Measurements from ENCODE around the gene RGL4.
"Not testable (repeated sequence)": the region's sequence is repeated elsewhere in the genome, so short reads cannot be mapped to it uniquely, and the experiment has no call there.

The RGL4 gene, protein sequence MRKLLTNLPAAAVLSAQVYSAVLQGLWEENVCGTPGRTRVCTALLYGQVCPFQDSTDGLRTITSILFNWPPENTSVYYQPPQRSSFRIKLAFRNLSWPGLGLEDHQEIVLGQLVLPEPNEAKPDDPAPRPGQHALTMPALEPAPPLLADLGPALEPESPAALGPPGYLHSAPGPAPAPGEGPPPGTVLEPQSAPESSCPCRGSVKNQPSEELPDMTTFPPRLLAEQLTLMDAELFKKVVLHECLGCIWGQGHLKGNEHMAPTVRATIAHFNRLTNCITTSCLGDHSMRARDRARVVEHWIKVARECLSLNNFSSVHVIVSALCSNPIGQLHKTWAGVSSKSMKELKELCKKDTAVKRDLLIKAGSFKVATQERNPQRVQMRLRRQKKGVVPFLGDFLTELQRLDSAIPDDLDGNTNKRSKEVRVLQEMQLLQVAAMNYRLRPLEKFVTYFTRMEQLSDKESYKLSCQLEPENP

DNA sequence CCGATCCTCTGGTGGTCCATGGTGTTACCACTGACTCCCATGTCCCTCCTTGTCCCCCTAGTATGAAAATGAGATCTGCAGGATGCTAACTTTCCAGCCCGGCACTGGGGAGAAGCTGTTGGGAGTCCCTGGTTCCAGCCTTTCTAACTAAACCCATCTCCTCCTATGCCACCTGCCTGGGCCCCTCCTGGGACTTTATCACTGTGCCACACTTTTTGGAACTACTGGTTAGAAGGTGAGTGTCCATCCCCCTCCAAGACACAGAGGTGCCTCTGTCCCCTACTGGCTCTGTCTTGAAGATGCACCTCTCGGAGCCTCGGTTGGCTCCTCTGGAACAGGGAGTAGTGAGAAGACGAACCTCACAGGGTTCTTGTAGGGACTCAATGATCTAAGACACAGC is at the start of gene RGL4:
Gene RGL4, plus strand, starts transcription at position 301 of the 400 bp plus-strand sequence. CDS start 1,018 bp downstream, outside the sequence.
- FAIRE-seq (no peak), DNase-seq (ENCODE audit: insufficient read length, low spot score) (no peak)

DNA sequence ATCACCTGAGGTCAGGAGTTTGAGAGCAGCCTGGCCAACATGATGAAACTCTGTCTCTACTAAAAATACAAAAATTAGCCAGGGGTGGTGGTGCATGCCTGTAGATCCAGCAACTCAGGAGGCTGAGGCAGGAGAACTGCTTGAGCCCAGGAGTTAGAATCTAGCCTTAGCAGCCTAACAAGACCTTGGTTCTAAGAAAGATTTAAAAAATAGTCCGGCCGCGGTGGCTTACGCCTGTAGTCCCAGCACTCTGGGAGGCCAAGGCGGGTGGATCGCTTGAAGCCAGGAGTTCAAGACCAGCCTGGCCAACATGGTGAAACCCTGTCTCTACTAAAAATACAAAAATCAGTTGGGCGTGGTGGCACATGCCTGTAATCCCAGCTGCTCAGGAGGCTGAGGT is 44.3 kb upstream of the RGL4 start:
- not testable (repeated sequence) for DNase-seq (ENCODE audit: insufficient read length, low spot score); FAIRE-seq

DNA sequence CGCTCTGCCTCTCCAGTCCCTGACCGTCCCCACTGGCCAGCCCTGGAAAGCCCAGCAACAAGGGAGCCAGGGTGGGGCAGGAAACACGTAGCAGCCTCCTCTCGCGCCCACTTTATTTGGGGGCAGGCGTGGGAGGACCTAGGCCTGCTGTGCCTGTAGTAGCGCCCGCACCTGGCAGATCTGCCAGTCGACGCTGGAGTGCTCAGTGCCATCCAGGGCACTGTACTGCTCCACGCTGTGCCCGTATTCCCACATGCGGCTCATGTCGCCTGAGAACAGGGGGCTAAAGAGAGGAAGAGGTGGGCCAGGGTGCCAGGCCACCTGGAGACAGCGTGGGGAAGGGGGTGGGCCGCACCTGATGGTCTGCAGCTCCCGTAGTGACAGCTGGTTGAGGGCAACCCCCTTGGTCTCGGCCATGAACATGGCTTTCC is 41.7 kb upstream of the RGL4 start:
- FAIRE-seq: no peak
- no peak for DNase-seq (ENCODE audit: insufficient read length, low spot score)

DNA sequence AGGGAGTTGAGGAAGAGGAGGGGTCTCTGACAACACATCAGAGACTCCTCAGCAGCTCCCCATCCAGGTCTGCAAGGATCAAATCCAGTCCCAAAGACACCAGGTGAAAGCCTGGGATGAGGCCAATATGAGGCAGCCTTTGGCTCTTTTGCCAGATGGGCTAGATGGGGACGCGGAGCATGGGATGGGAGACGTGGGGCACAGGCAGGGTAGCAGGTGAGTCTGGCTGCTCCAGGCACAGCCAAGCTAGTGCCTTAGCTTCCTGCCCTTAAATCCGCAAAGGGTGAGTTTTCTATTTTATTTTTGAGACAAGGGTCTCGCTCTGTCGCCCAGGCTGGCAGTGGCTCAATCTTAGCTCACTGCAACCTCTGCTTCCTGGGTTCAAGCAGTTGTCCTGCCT is 39.1 kb upstream of the RGL4 start:
- DNase-seq (ENCODE audit: insufficient read length, low spot score) (no peak), FAIRE-seq (no peak)

DNA sequence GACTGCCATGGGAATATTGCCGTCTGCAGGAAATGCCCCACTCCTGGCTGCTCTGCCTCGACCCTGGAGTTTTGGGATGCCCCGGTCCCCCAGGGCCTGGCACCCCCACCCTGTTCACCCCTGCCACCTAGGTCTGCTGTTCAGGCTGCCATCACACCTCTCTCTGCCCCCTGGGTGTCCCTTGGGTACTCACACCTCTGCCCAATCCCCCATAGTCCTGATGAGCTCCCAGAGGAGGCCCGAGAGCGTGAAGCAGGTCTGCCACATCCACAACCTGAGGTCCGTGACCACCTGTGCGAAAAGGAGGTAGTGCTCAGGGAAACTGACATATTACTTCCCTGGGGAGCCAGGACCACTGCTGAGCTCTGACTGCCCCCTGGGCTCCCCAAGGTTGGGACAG is 38.5 kb upstream of the RGL4 start:
- no peak for DNase-seq (ENCODE audit: insufficient read length, low spot score)
- FAIRE-seq: no peak

DNA sequence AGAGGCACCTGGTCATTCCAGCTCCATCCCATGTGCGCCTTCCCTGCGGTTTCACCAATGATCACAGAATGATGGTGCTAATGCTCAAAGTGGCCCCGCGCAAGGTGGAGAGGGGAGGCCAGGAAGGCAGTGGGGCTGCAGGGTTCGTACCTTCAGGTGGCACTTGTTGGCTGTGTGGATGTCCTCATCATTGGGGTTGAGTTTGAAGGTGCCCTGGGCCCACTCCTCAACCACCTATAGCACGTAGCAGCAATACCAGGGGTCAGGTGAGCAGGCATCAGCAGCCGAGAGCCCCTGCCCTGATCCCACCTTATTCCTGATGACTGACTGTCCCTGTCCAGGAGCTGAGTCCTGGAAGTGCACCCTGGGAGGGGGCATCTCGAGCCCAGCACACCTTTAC is 38.1 kb upstream of the RGL4 start:
- no peak for FAIRE-seq
- no peak for DNase-seq (ENCODE audit: insufficient read length, low spot score)

DNA sequence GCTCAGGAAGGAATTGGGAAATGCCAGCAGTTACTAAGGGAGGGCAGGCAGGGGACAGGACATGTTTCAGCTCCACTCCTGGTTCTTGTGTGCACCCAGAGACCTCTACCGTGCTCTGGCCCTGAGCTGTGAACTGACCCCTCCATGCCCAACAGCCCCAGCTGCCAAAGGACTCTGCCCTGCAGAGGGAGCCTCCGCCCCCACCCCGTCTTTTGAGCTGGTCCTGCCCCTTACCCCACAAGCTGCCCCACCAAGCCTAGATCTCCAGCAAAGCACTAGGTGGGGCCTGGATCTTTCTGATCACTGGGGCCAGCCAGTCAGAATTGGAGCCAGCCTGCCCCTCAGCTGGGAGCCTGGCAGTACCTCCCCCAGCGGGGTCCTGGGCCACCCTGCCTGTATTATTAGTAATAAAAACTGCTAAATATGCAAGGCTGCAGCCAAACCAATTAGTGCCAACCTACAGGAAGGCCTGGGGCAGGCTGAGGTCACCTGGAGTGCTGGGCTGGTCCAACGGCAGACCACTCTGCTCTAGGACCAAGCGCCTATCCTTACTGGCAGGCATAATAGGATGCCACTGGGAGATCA is 34.8 kb upstream of the RGL4 start:
- FAIRE-seq (no peak), DNase-seq (ENCODE audit: insufficient read length, low spot score) (no peak)

DNA sequence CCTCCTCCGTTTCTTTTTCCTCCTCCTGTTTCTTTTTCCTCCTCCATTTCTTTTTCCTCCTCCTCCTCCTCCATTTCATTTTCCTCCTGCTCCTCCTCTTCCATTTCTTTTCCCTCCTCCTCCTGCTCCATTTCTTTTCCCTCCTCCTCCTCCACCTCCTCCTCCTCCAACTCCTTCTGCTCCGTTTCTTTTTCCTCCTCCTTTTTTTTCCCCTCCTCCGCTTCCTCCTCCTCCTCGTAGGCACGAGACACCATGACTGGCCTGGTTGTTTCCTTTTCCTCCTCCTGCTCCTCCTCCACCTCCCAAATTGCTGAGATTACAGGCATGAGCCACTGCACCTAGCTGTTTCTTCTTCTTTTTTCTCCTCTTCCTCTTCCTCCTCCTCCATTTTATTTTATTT is 33.1 kb upstream of the RGL4 start:
- FAIRE-seq: no peak
- DNase-seq (ENCODE audit: insufficient read length, low spot score): no peak

DNA sequence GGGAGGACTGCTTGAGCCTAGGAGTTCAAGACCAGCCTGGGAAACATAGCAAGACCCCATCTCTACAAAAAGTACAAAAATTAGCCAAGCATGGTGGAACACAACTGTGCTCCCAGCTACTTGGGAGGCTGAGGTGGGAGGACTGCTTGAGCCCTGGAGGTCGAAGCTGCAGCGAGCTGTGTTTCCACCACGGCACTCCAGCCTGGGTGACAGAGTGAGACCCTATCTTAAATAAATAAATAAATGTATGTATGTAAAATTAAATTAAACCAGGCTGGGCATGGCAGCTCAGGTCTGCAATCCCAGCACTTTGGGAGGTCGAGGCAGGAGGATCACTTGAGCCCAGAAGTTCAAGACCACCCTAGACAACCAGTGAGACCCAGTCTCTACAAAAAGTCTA is 30.4 kb upstream of the RGL4 start:
- DNase-seq (ENCODE audit: insufficient read length, low spot score); FAIRE-seq: not testable (repeated sequence)

DNA sequence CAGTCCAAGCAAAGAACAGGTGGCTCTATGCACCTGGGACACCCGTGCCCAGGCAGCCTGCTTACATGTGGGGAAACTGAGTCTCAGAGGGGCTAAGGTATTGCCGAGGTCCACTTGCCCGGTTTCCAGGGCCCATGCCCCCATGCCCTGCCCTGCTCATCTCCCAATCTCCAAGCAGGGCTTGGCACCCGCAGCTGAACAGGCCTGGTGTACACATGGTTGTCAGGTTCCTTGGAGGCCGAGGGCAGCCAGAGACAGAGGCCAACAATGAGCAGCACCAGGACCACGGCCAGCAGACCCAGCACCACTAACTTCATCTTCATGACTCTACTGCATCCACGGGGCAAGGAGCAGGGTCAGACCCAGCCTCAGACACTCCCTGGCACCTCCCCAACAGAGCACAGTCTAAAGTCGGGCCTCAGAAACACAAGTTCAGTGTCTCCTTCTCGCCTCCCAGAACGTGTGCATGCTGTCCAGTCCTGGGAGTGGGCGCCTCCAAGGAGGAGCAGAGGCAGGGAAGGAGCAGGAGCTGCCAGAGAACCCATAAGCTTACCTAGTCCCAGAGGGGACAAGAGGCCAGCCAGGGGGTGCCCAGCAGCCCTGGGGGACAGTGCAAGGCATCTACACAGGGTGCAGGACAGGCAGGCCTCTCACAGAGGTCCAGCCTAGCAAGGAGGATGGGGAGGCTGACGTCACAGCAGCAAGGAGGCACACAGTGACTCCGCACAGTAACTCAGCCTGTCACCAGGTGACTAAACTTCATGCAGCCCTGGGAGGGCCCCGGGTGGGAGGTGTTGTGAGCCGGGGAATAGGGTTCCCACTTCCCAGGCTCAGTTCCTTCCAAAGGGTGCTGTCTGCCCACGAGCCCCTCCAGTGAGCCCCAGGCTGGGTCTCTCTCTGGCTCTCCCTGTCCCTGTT is 20.2 kb upstream of the RGL4 start:
- DNase-seq (ENCODE audit: insufficient read length, low spot score): no peak
- no peak for FAIRE-seq

DNA sequence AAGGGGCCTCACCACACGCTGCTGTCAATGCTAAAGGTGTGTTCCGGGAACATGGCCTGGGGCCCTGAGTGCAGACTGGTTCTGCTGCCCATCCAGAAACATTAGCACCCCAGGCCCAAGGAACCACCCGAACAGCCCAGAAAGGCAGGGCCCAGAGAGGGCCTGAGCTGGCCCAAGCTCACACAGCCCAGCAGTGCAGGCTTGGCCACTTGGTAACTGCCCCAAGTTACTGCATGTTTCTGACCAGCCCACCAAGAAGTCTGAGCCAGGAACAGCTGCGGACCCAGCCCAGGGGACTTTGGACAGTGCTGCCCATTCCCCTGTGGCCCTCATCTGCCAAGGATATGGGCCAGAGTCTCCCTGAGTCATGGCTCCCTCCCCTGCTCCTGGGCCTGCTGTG is 19.4 kb upstream of the RGL4 start:
- FAIRE-seq: peak; percentile 49
- DNase-seq (ENCODE audit: insufficient read length, low spot score): not testable (repeated sequence)

DNA sequence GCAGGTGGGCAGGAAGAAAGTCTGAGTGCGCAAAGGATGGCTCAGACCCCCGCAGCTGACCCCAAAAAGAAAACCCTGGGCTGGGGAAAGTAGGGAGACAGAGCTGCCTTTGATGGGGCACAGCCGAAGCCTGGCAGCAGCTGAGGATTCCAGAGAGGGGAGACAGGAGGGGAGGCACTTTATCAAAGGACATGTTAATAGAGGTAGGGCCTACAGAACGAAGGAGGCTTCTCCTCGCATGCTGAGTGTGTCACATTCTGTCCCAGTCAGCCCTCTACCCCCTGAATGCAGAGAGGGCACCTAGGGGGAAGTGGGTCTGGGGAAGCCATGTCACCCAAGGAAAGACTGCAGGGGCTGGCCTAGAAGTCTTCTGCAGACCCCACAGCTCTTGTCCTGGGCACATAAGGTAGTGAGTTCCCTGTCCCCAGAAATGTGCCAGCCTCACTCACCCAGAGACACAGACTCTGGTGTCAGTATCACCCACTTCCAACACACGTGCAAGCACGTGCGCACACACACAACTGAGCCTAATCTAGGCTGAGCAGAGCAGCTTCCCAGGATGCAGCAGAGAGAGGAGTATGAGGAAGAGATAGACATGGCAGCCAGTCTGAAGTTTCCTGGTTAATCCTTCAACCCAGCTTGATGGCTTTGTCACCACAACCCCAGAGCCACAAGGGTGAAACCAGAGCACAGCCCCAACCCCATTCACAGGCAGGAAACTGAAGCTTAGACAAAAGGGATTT is 18.3 kb upstream of the RGL4 start:
- peak; percentile 23 for FAIRE-seq
- not testable (repeated sequence) for DNase-seq (ENCODE audit: insufficient read length, low spot score)

DNA sequence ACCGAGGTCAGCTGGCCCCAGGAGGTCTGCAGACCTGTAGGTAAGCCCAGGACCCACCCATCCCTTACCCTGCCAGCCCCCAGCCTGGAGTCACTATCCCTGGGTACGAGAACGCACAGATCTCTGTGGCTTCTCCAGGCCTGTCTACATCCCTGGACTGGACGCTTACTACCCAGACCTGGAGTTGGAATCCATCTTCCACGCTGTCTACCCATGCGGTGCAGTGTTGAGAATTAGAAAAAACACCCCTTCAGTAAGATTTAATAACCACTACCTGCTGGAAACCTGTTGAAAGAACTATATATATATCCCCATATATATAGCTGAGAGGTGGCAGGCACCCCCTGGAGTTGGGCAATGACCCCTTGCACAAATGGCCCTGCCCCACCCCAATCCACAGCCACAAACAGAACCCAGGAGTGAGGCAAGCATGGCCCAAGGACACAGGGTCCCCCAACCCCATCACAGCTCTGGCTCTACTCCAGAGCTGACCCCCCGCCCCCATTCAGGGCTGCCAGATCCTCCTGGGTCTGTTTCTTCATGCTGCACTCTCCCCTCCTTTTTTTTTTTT is 17.7 kb upstream of the RGL4 start:
- no peak for DNase-seq (ENCODE audit: insufficient read length, low spot score)
- FAIRE-seq: no peak

DNA sequence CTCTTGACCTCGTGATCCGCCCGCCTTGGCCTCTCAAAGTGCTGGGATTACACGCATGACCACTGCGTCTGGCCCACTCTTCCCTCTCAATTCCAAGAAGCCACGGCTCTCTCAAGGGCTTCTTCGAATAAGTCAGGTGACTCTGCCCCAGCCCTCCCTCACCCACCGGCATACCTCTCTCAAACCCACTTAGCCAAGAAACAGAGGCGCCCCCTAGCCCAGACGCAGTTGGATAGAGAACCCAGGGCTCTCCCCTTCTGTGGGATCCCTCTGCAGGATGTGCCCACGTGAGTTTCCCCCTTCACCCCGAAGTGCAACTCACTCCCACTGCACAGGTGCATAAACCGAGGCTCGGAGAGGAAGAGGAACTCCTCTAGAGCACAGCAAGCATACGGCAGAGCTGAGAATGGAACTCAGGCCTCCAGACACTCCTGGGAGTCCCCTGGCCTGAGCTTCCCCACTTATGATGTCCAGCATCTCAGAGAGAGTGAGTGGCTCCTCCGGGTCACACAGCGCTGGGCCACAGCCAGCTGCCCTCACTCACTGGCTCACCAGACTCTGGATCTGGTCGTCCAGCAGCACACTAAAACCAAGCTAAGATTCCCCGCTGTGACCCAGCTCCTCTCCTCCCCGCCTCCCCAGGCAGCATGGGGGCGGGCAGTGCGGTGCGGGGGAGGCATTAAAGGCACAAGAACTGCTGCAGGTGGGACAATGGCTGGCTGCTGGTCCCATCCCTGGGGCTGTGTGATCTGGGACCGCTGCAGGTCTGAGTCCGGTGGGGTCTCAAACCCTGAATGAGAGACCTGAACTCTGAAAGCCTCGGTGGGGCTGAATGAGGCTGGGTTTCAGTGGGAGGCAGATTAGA is 16.8 kb upstream of the RGL4 start:
- DNase-seq (ENCODE audit: insufficient read length, low spot score): no peak
- FAIRE-seq: no peak

DNA sequence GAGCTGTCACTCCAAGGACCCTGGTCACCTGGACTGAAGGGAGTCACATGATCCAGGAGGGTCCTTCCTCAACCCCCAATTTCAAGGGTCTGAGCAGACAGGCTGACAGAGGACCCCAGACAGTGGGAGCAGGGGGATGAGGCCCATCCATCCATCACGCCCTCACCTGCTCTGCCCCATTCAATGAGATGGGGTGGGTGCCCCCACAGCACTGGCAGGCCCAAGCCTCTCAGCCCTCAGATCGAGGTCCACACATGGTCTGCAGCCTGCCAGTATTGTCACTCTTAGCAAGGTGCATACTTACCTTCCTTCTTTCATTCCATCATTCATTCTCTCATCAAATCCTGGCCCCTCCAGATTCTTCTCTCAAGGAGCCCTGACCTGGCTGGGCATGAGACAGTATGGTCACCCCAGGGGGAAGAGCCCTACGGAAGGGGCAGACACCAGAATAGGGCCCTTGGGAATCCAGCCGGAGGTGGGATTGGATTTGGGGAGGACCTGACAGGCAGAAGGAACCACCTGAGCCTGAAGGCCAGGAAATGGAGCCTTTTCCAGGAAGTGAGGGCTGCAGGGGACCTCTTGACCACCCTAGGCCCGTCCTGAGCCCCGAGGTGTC is 15.8 kb upstream of the RGL4 start:
- not testable (repeated sequence) for DNase-seq (ENCODE audit: insufficient read length, low spot score); FAIRE-seq

DNA sequence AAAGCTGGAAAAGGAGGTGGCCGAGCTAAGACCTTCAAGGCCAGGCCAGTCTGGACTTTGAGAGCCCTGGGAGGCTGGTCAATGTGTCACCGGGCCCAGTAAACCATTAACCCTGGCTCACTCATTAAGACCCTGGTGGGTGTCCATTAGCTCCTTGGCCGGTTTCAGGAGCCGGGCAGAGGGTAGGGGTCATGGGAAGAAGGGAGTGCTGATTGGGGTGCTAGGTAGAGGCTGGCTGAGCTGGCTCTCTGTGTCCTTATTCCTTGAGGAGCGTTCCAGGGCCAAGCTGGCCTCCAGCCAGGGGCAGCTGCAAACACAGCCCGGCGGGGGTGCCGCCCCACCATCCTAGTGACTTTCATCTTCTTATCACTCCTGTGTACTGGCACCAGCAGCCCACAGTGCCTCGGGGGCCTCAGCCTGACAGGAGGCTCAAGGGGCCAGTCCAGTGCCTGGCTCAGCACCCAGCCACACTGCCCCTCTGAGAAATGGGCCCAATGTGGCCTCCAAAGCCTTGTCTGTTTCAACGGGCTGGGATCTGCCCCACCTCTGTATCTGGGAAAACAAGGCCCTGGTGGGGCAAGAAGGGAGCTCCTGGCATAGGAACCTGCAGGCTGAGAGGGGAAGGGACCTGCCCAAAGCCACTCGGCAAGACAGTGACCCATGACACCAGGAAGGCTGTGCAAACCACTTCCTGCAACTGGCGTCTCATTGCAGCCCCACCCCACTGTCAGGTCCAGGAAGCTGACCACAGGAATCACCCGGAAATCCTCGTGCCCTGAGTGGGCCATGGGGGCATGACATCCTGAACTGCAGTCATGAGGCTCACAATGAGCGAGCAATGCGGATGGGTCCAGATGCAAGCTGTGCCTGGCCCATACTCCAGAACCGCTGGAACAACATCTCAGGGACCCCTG is 15.1 kb upstream of the RGL4 start:
- FAIRE-seq: no peak
- DNase-seq (ENCODE audit: insufficient read length, low spot score): no peak

DNA sequence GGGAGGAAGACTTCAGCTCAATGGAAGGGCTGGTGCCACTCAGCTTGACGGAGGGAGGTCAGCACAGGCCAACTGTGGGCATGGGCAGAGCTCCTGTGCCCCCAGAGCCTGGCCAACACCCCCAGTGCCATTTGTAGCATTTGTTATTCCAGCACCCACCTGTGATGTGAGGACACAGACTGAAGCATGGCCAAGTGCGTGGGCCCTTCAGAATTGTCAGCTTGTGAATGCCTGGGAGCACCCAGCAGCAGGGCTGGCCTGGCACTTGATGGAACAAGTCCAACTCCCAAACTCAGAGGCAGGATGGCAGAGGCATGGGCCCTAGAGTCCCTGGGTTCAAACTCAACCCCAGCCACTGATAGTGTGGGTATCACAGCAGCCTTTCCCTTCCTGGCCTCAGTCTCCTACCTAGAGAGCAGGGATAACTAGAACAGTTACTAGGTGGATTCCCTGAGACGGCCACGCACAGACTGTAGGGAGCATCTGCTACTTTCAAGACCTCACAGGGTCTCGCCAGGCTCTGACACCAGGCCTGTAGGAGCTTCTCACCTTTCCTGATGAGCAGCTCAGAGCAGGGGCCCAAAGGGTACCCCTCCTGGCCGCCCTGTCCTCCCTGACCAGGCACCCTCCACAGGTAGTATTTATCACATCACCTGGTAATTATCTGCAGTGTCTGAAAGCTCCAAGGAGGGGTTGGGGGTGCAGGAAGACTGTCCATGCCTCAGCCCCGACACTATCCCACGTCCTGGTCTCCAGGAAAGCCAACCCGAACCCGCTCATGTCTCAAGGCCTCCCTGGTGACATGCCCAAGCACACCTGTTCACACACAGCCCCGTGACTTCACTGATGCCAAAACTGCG is 13.7 kb upstream of the RGL4 start:
- FAIRE-seq; DNase-seq (ENCODE audit: insufficient read length, low spot score): not testable (repeated sequence)
